Hepatocyte (in vitro differentiated cells): ENCODE measurements around the gene COX7C. TPM values are rescaled to one million over a fixed set of nuclear protein-coding genes. Genes with fewer than 3 reads are reported as not detected.

Source experiments
- DNase-seq: peaks from one replicate; pipeline ENCODE4 v3.0.0-alpha.2; 2016; ENCODE audit warnings: low spot score
- H2AFZ ChIP-seq: fragments of 200-600 bp; sonication (generic); 2 replicates; pipeline ENCODE4 v1.6.0; 2016; ENCODE audit warnings: antibody characterized with exemption, mild to moderate bottlenecking
- H3K27ac ChIP-seq: fragments of 200-600 bp; sonication (generic); 2 replicates; pipeline ENCODE4 v1.5.1; 2016; ENCODE audit warnings: mild to moderate bottlenecking
- H3K27me3 ChIP-seq: fragments of 200-600 bp; sonication (generic); 2 replicates; pipeline ENCODE4 v1.6.1; 2016
- H3K36me3 ChIP-seq: fragments of 200-600 bp; sonication (generic); replicated peaks from 2 replicates; pipeline ENCODE4 v1.5.1; 2016; ENCODE audit warnings: low read depth; ENCODE audit not compliant: insufficient read depth
- H3K4me1 ChIP-seq: fragments of 200-600 bp; sonication (generic); 2 replicates; pipeline ENCODE4 v1.5.1; 2016; ENCODE audit warnings: mild to moderate bottlenecking, moderate library complexity; ENCODE audit not compliant: insufficient read depth
- H3K4me2 ChIP-seq: fragments of 200-600 bp; sonication (generic); 2 replicates; pipeline ENCODE4 v1.6.0; 2016
- H3K4me3 ChIP-seq: fragments of 200-600 bp; sonication (generic); 2 replicates; pipeline ENCODE4 v1.5.1; 2016; ENCODE audit warnings: mild to moderate bottlenecking
- H3K79me2 ChIP-seq: fragments of 200-600 bp; sonication (generic); 2 replicates; pipeline ENCODE4 v1.6.0; 2017; ENCODE audit warnings: mild to moderate bottlenecking
- H3K9me2 ChIP-seq: fragments of 200-600 bp; sonication (generic); replicated peaks from 2 replicates; pipeline ENCODE4 v1.6.0; 2017; ENCODE audit warnings: mild to moderate bottlenecking; ENCODE audit not compliant: insufficient read depth
- H3K9me3 ChIP-seq: fragments of 200-600 bp; sonication (generic); 2 replicates; pipeline ENCODE4 v1.5.1; 2016; ENCODE audit warnings: low read depth, mild to moderate bottlenecking
- H4K20me1 ChIP-seq: fragments of 200-600 bp; sonication (generic); 2 replicates; pipeline ENCODE4 v1.6.0; 2016; ENCODE audit warnings: mild to moderate bottlenecking; ENCODE audit not compliant: insufficient read depth, poor library complexity, severe bottlenecking
- CTCF ChIP-seq: fragments of 200-600 bp; sonication (generic); IDR thresholded peaks from 2 replicates; pipeline ENCODE4 v1.5.1; 2016; ENCODE audit warnings: antibody characterized with exemption, mild to moderate bottlenecking; ENCODE audit not compliant: poor library complexity
- EZH2 ChIP-seq: fragments of 200-600 bp; sonication (generic); IDR thresholded peaks from 2 replicates; pipeline ENCODE4 v1.6.1; 2016; ENCODE audit warnings: antibody characterized with exemption, mild to moderate bottlenecking, borderline replicate concordance
- EZH2phosphoT487 ChIP-seq: fragments of 200-600 bp; sonication (generic); IDR thresholded peaks from one replicate; pipeline ENCODE4 v1.6.1; 2018; ENCODE audit warnings: antibody characterized with exemption, mild to moderate bottlenecking, low read depth, moderate library complexity; ENCODE audit not compliant: unreplicated experiment, severe bottlenecking
- WGBS: methylation state at CpG from one replicate; pipeline ENCODE4 v1.1.6; 2016; ENCODE audit warnings: low lambda C conversion rate; ENCODE audit errors: missing lambda C conversion rate; 5-methylcytosine and 5-hydroxymethylcytosine counted together
- polyA plus RNA-seq: library from polyadenylated mRNA; unstranded; fragments of >200 nt; fragmentation: Nextera tagmentation; extraction: Ambion mirVana; gene quantifications from 2 replicates; pipeline ENCODE4 v1.2.1, GENCODE V29; 2016
- small RNA-seq: library from RNA; depleted of rRNA; stranded (forward); fragments of <200 nt; gene quantifications from one replicate; pipeline ENCODE3, GENCODE V24; 2014
- total RNA-seq: library from RNA; depleted of rRNA; stranded (reverse); fragments of >200 nt; gene quantifications from 2 replicates; pipeline ENCODE4 v1.2.3, GENCODE V29; 2014

COX7C gene
- total and polyA plus RNA-seq, 2 experiments from 2014 or later = 620 to 1,020 TPM

GRCh38 chr5:86664173-86664572 is 46.4 kb downstream of the COX7C start:
- Histone ChIP-seq H3K4me1 (no peaks in the 10 kb centered on the region), H3K27ac (no peak overlapping the region), H3K4me3 (no peak overlapping the region), H3K27me3 (no peaks in the 10 kb centered on the region), H3K79me2 (no peaks in the 10 kb centered on the region), H4K20me1 (no peaks in the 10 kb centered on the region), H3K4me2 (no peak overlapping the region), H3K9me2 (no peaks in the 10 kb centered on the region), H2AFZ (no peak overlapping the region), H3K36me3 (no peaks in the 10 kb centered on the region), H3K9me3 (no peaks in the 10 kb centered on the region)
- WGBS = 90% methylated on average over 2 of the region's 2 CpGs
- TF ChIP-seq CTCF = no peak
- no peak for TF ChIP-seq EZH2
- TF ChIP-seq EZH2phosphoT487 = no peak
- DNase-seq = no peak

GRCh38 chr5:86665984-86666760 is 48.4 kb downstream of the COX7C start:
- Histone ChIP-seq H3K4me3 (no peak overlapping the region), H4K20me1 (no peaks in the 10 kb centered on the region), H3K27ac (no peak overlapping the region), H3K9me2 (no peaks in the 10 kb centered on the region), H3K9me3 (no peaks in the 10 kb centered on the region), H3K4me2 (no peak overlapping the region), H3K4me1 (no peaks in the 10 kb centered on the region), H3K36me3 (no peaks in the 10 kb centered on the region), H3K27me3 (no peaks in the 10 kb centered on the region), H2AFZ (no peak overlapping the region), H3K79me2 (no peaks in the 10 kb centered on the region)
- WGBS = 75% methylated on average over 13 of the region's 13 CpGs
- TF ChIP-seq CTCF (no peak), EZH2 (no peak), EZH2phosphoT487 (no peak)
- no peak for DNase-seq

GRCh38 chr5:86666981-86667380 is 49.2 kb downstream of the COX7C start:
- TF ChIP-seq CTCF (no peak), EZH2phosphoT487 (no peak), EZH2 (no peak)
- Histone ChIP-seq H3K4me2 (no peak overlapping the region), H3K36me3 (no peaks in the 10 kb centered on the region), H3K27ac (no peak overlapping the region), H3K9me3 (no peaks in the 10 kb centered on the region), H3K9me2 (no peaks in the 10 kb centered on the region), H2AFZ (no peak overlapping the region), H3K27me3 (no peaks in the 10 kb centered on the region), H3K4me1 (no peaks in the 10 kb centered on the region), H3K4me3 (no peak overlapping the region), H4K20me1 (no peaks in the 10 kb centered on the region), H3K79me2 (no peaks in the 10 kb centered on the region)
- 96% methylated on average over 3 of the region's 3 CpGs for WGBS
- DNase-seq = no peak

Small RNA genes within 50 kb of the gene (small RNA-seq; reads per million reads assigned to genes)
- gene RNU6-804P = not detected
